ENCODE measurements around the gene JAG2.

The JAG2 gene

GRCh38 chr14:105100910-105101309 is 67.7 kb downstream of the JAG2 start:
- H3K4me1 Mint-ChIP-seq = peaks cover 12% of the 10 kb centered on the region
- no peak overlapping the region for H3K27ac Mint-ChIP-seq
- H3K9me3 Mint-ChIP-seq = peaks cover 7% of the 10 kb centered on the region
- peaks cover 6% of the 10 kb centered on the region for H3K36me3 Mint-ChIP-seq
- no peak for ATAC-seq
- no peak overlapping the region for H3K4me3 Mint-ChIP-seq
- peaks cover 90% of the 10 kb centered on the region for H3K27me3 Mint-ChIP-seq

GRCh38 chr14:105099778-105100177 is 68.8 kb downstream of the JAG2 start:
- no peak overlapping the region for H3K4me3 Mint-ChIP-seq

DNA sequence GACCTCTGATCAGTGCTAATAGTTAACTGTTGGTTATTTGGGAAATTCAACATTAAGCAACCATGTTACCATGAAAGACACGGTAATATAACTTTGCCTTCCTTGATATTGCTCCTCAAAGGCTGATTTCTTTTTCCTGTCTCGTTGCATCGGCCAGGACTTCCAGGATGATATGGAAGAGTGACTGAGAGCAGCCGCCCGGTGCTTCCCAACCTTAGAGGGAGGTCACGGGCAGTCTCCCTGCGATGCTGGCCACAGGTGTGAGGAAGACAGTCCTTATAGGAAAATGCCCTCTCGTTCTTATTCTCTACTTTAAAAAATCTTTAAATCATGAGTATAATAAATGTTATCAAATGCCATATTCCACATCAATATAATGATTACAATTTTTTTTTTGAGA is 70.3 kb downstream of the JAG2 start:
- no peak overlapping the region for H3K4me3 Mint-ChIP-seq
- H3K27ac Mint-ChIP-seq = no peak overlapping the region
- peaks cover 70% of the 10 kb centered on the region for H3K27me3 Mint-ChIP-seq
- ATAC-seq = no peak
- H3K9me3 Mint-ChIP-seq = peaks cover 3% of the 10 kb centered on the region
- H3K36me3 Mint-ChIP-seq = peaks cover 6% of the 10 kb centered on the region
- H3K4me1 Mint-ChIP-seq = peaks cover 19% of the 10 kb centered on the region

More at GRCh38 chr14:105099778-105100177, 68.8 kb downstream of the JAG2 start:
- ATAC-seq = no peak
- Mint-ChIP-seq H3K9me3 (peaks cover 7% of the 10 kb centered on the region), H3K4me1 (peaks cover 6% of the 10 kb centered on the region), H3K27ac (no peak overlapping the region), H3K27me3 (peaks cover 82% of the 10 kb centered on the region), H3K36me3 (peaks cover 6% of the 10 kb centered on the region)

DNA sequence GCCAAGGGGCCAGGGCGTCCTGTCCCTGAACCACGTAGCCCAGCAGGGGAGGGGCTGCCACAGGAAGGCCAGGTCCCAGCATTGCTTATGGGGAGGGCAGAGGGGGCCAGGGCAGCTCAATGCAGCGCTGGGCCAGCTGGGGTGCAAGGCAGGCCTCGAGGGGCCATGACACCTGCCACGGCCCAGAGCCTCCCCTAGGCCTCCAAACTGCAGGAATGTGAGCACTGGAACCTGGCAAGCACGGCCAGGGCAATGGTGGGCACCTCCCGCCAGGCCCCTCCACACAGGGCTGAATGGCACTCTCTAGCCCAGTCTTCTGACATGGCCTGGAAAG is 70.8 kb downstream of the JAG2 start:
- ATAC-seq = no peak
- no peak overlapping the region for H3K4me3 Mint-ChIP-seq
- H3K9me3 Mint-ChIP-seq = peaks cover 3% of the 10 kb centered on the region
- H3K27me3 Mint-ChIP-seq = peaks cover 65% of the 10 kb centered on the region
- H3K4me1 Mint-ChIP-seq = peaks cover 22% of the 10 kb centered on the region
- H3K27ac Mint-ChIP-seq = no peak overlapping the region
- H3K36me3 Mint-ChIP-seq = peaks cover 6% of the 10 kb centered on the region

- H3K27me3 Mint-ChIP-seq = peaks cover 52% of the 10 kb centered on the region
- peaks cover 30% of the 10 kb centered on the region for H3K4me1 Mint-ChIP-seq
- peaks cover 3% of the 10 kb centered on the region for H3K9me3 Mint-ChIP-seq
- ATAC-seq = no peak
- no peak overlapping the region for H3K27ac Mint-ChIP-seq
- H3K4me3 Mint-ChIP-seq = no peak overlapping the region
- peaks cover 6% of the 10 kb centered on the region for H3K36me3 Mint-ChIP-seq
Measured at GRCh38 chr14:105096206-105096875, 72.2 kb downstream of the JAG2 start.

- H3K27me3 Mint-ChIP-seq = peaks cover 41% of the 10 kb centered on the region
- peaks cover 6% of the 10 kb centered on the region for H3K36me3 Mint-ChIP-seq
- H3K4me3 Mint-ChIP-seq = no peak overlapping the region
- no peak overlapping the region for H3K27ac Mint-ChIP-seq
- ATAC-seq = no peak
- peaks cover 35% of the 10 kb centered on the region for H3K4me1 Mint-ChIP-seq
- H3K9me3 Mint-ChIP-seq = peaks cover 3% of the 10 kb centered on the region
Measured at GRCh38 chr14:105095236-105095805, 73.3 kb downstream of the JAG2 start.

- ATAC-seq = no peak
- no peaks in the 10 kb centered on the region for H3K9me3 Mint-ChIP-seq
- H3K27ac Mint-ChIP-seq = peak overlapping the region; percentile 70
- peak overlapping the region; percentile 80 for H3K4me3 Mint-ChIP-seq
- peaks cover 32% of the 10 kb centered on the region for H3K27me3 Mint-ChIP-seq
- peaks cover under 1% of the 10 kb centered on the region for H3K36me3 Mint-ChIP-seq
- peaks cover 32% of the 10 kb centered on the region for H3K4me1 Mint-ChIP-seq
Measured at GRCh38 chr14:105094193-105094907, 74.2 kb downstream of the JAG2 start.

- no peaks in the 10 kb centered on the region for H3K36me3 Mint-ChIP-seq
- peaks cover 35% of the 10 kb centered on the region for H3K4me1 Mint-ChIP-seq
- H3K27me3 Mint-ChIP-seq = peaks cover 29% of the 10 kb centered on the region
- H3K27ac Mint-ChIP-seq = peak overlapping the region; percentile 79
- H3K4me3 Mint-ChIP-seq = peak overlapping the region; percentile 80
- H3K9me3 Mint-ChIP-seq = no peaks in the 10 kb centered on the region
- ATAC-seq = peak; percentile 84
Measured at GRCh38 chr14:105093431-105094192, 75.0 kb downstream of the JAG2 start.

GRCh38 chr14:105093038-105093430 is 75.5 kb downstream of the JAG2 start:
- peak overlapping the region; percentile 79 for H3K27ac Mint-ChIP-seq
- peaks cover 40% of the 10 kb centered on the region for H3K4me1 Mint-ChIP-seq
- ATAC-seq = peak; percentile 58
- H3K36me3 Mint-ChIP-seq = no peaks in the 10 kb centered on the region
- H3K4me3 Mint-ChIP-seq = peak overlapping the region; percentile 85
- H3K27me3 Mint-ChIP-seq = peaks cover 29% of the 10 kb centered on the region
- no peaks in the 10 kb centered on the region for H3K9me3 Mint-ChIP-seq

DNA sequence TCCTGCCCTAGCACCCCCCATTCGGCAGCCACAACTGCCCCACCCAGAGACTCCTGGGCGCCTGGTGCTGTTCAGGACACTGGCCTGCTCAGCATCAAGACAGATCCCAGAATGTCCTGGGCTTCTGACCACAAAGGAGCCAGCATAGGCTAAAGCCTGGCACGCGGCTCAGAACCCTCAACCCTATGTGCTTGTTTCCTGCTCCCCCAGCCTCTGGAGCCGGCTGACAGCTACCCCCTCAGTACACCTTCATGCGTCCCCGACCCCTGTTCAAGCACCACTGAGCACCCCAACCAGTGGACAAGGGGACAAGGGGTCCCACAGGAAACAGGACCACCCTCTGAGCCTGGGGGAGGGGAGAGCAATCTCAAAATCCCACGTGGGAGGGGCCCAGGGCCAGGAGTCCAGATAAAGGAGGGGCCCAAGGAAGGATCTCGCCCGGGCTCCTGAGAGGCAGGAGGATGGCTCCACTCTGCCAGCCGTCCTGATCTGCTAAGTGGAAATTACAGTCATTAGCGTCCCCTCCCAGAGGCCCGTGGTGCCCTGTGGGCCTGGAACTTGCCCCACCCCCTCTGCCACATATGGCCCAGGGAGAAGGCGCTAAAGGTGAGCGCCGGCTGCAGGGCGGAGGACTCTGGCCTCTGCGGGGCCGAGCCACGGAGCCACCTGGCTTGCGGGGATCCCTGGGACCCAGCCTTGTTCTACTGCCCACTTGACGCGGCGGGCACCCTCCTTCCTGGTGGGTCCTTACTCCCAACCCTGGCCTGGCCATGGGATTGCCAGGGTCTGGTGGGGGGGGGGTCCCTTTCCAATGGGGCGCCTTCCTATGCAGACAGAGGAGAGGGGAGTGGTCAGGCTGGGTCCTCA is 76.2 kb downstream of the JAG2 start:
- Mint-ChIP-seq H3K27me3 (peaks cover 23% of the 10 kb centered on the region), H3K4me1 (peaks cover 40% of the 10 kb centered on the region)

GRCh38 chr14:105091517-105092170 is 76.9 kb downstream of the JAG2 start:
- peaks cover 47% of the 10 kb centered on the region for H3K4me1 Mint-ChIP-seq
- H3K36me3 Mint-ChIP-seq = no peaks in the 10 kb centered on the region
- H3K27me3 Mint-ChIP-seq = peaks cover 20% of the 10 kb centered on the region
- no peak overlapping the region for H3K4me3 Mint-ChIP-seq
- peak overlapping the region; percentile 79 for H3K27ac Mint-ChIP-seq
- no peak for ATAC-seq
- H3K9me3 Mint-ChIP-seq = no peaks in the 10 kb centered on the region

More for the DNA sequence above, 76.2 kb downstream of the JAG2 start:
- no peak for ATAC-seq
- peak overlapping the region; percentile 85 for H3K4me3 Mint-ChIP-seq
- no peaks in the 10 kb centered on the region for H3K9me3 Mint-ChIP-seq
- peak overlapping the region; percentile 79 for H3K27ac Mint-ChIP-seq
- H3K36me3 Mint-ChIP-seq = no peaks in the 10 kb centered on the region

GRCh38 chr14:105091054-105091516 is 77.5 kb downstream of the JAG2 start:
- H3K4me1 Mint-ChIP-seq = peaks cover 52% of the 10 kb centered on the region

More at GRCh38 chr14:105091054-105091516, 77.5 kb downstream of the JAG2 start:
- no peak for ATAC-seq
- H3K27ac Mint-ChIP-seq = no peak overlapping the region
- no peaks in the 10 kb centered on the region for H3K36me3 Mint-ChIP-seq
- no peak overlapping the region for H3K4me3 Mint-ChIP-seq
- H3K9me3 Mint-ChIP-seq = no peaks in the 10 kb centered on the region
- H3K27me3 Mint-ChIP-seq = peaks cover 21% of the 10 kb centered on the region

Measured in stimulated activated memory B cell treated with anti-CD40 and anti-IgM and Interleukin-4, amounts not matched to agents 10 μg/mL and 1 μg/mL and 100 μg/mL, for 72 hours (primary cell).